Activated CD8-positive, alpha-beta memory T cell treated with anti-CD3 and anti-CD28 coated beads, Interleukin-2, amount 50 U/mL, for 4 hours (primary cell): ENCODE measurements around the gene LBX1.

Source experiments
- DNase-seq: peaks from one replicate; pipeline ENCODE4 v3.0.0-alpha.2; 2020

LBX1 gene

DNA sequence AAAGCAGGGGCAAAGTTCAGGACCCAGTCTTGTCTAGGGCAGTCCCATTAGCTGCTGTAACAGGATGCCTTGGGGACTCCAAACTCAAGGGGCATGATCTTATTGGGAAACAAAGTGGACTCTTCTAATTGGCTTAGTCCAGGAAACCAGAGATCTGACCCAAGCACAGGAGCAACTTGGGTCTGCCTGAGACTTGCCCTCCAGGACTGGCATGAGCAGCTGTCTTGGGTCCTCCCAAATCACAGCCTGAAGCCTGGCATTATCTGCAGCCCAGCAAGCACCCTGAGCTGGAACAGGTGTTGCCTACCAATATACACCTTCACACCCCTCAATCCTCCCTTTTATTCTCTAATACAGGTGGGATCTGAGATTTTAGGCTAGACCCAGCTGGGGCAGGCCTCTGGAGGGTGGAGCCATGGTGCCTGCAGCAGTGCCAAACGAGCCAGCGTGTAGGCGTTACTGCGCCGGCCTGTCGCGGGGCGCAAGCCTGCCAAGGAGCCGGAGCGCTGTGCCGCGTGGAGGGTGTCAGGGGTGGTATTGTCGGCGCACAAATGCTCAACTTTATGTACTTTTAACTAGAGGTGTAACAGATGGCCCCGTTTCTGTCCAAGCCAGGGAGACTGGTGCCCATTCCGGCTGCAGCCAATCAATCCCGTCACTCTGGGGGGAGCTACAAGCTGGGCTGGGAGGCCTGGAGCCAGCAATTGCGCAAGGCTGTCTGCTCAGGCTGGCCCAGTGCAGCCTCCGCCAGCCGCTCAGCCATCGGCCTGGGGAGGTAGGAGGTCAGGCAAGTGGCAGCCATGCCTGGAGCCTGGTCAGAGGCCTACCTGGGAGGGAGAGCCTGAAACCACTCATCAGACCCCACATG, 12.8 kb upstream of the LBX1 start:
- no peak for DNase-seq

DNA sequence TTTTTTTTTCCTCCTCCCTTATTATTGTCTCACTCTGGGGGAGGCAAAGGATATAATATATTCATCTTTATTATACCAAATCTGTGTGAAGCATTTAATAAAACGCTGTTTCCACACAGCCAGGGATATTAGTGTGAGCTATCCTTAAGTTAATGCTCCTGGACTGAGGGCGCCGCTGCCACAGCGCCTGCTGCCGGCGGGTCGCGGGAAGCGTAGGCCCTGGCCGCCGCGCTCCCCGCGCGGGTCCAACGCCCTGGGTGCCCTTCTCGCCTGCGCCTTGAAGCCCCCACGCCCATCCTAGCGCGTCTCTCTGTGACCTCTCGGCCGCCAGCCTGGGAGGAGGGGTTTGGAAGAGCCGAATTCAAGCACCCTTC, 9.5 kb upstream of the LBX1 start:
- DNase-seq: no peak

DNA sequence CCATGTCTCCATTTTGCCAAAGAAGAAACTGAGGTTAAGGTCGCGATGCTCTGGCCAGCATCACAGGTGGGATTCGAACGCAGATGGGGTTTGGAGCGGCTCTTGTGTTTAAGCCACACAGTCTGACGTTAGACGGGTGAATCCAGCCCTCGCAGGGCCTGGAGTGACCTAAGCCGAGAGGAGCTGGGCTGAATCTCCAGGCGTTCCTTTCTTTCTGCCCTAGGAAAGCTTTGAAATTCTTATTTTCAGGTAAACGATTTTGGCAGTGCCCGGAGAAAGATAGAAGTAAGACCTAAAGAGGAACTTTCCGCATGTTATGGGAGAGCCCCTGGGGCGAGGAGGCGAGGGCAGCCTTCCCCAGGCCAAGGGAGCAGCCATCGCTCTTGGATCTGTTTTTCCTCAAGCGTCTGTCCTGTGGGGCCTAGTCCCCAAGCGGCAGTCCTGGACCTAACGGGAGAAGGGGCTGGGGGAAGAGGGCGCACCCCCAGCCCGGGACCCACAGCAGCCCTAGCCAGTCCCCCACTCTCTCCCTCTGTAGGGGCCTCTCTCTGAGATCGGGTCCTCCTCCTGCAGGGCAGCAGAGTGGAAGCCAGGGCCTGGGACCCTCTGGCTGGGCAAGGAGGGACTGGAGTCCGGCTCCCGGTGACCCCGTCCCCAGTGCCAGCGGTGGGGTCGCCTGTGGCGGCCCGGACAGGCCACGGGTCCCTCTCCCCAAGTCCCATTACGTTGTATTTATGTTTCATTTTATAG, 8.9 kb upstream of the LBX1 start:
- DNase-seq: no peak

- DNase-seq: no peak
These were observed 8.1 kb upstream of the LBX1 start for GRCh38 chr10:101237081-101237981.

GRCh38 chr10:101236376-101237080, 7.3 kb upstream of the LBX1 start:
- DNase-seq: no peak

GRCh38 chr10:101235766-101236165, 6.5 kb upstream of the LBX1 start:
- no peak for DNase-seq

GRCh38 chr10:101234333-101234732, 5.1 kb upstream of the LBX1 start:
- no peak for DNase-seq

DNA sequence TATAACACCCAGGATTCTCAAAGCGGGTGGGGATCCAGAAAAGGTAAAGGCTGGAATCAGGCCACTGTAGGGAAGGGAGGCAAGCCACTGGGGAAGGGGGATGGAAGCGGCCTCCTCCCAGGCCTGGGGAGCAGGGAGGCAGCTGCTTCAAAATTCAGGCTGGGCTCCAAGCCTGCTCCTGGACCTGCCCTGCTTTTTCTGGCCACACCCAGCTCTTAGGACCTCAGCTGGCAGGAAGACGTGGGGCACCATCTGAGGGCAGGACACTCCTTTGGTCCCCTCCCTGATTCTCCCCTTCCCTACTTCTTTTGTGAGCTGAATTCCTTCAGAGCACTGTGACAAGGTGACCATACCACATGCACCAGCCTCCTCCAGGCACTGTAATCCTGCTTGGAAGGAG, 4.6 kb upstream of the LBX1 start:
- DNase-seq: no peak

DNA sequence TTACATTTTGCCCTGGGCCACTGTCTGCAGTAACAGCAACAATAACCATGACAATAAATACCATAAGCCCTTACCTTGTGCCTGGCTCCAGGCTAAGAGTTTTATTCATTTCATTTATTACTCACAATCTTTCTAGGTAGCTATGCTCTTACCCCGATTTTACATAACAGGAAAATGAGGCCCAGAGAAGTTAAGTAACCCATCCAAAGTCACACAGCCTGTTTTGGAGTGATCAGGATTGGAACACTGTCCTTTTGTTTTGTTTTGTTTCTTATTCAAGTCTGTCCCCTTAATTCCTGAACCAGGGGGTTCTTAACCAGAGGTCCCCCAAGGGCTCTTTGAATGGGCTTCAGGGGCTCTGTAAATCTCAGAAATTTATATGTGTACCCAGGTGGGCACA, 4.2 kb upstream of the LBX1 start:
- no peak for DNase-seq

- DNase-seq: no peak
These were observed 2.8 kb upstream of the LBX1 start for GRCh38 chr10:101231912-101232689.

GRCh38 chr10:101231092-101231491, 1.8 kb upstream of the LBX1 start:
- DNase-seq: no peak

- DNase-seq: no peak
These were observed 1.1 kb upstream of the LBX1 start for GRCh38 chr10:101230183-101230917.

GRCh38 chr10:101228966-101229265, 347 bp downstream of the LBX1 start:
- DNase-seq: no peak

- DNase-seq: no peak
These were observed 904 bp downstream of the LBX1 start for GRCh38 chr10:101228153-101228965.

- DNase-seq: no peak
These were observed 1.7 kb downstream of the LBX1 start for GRCh38 chr10:101227429-101228152.

GRCh38 chr10:101226491-101227428, 2.5 kb downstream of the LBX1 start:
- DNase-seq: no peak

GRCh38 chr10:101225846-101226421, 3.3 kb downstream of the LBX1 start:
- no peak for DNase-seq
